GM12892 (cell line): ENCODE measurements around the gene SEC16B.

Experiments
- POLR2A ChIP-seq: IDR thresholded peaks from 2 replicates; pipeline ENCODE4 v1.6.1; 2011; ENCODE audit warnings: low read depth, low read length, control low read depth
- POLR2AphosphoS5 ChIP-seq: IDR thresholded peaks from 2 replicates; pipeline ENCODE4 v1.6.1; 2011; ENCODE audit warnings: low read depth, low read length, control low read depth

- TF ChIP-seq POLR2AphosphoS5 (no peak), POLR2A (no peak)
These were observed 36.0 kb downstream of the SEC16B start for GRCh38 chr1:177933881-177934280.
